IPS-18a (cell line): ENCODE data around the gene TAS2R38.

Source experiments
- H3K27ac ChIP-seq: one replicate; pipeline ENCODE4 v1.5.1; 2013; ENCODE audit warnings: low read length
- H3K27me3 ChIP-seq: one replicate; pipeline ENCODE4 v1.6.1; 2013; ENCODE audit warnings: mild to moderate bottlenecking, low read length; ENCODE audit not compliant: control insufficient read depth, insufficient read depth
- H3K36me3 ChIP-seq: one replicate; pipeline ENCODE4 v1.6.1; 2013; ENCODE audit warnings: low read depth, low read length; ENCODE audit not compliant: control insufficient read depth
- H3K4me1 ChIP-seq: one replicate; pipeline ENCODE4 v1.6.1; 2013; ENCODE audit warnings: low read depth, low read length; ENCODE audit not compliant: control insufficient read depth
- H3K4me3 ChIP-seq: one replicate; pipeline ENCODE4 v1.5.1; 2013; ENCODE audit warnings: low read length
- H3K9ac ChIP-seq: one replicate; pipeline ENCODE4 v1.6.1; 2013; ENCODE audit warnings: mild to moderate bottlenecking, low read length, moderate library complexity
- H3K9me3 ChIP-seq: one replicate; pipeline ENCODE4 v1.6.1; 2013; ENCODE audit warnings: low read depth, low read length; ENCODE audit not compliant: control insufficient read depth

Gene TAS2R38

GRCh38 chr7:141944811-141945210 lies 28.8 kb downstream of the TAS2R38 start:
- Histone ChIP-seq H3K27me3 (no peaks in the 10 kb centered on the region), H3K4me1 (no peaks in the 10 kb centered on the region), H3K9me3 (no peaks in the 10 kb centered on the region), H3K36me3 (no peaks in the 10 kb centered on the region), H3K4me3 (no peak overlapping the region), H3K27ac (no peak overlapping the region), H3K9ac (no peak overlapping the region)

DNA sequence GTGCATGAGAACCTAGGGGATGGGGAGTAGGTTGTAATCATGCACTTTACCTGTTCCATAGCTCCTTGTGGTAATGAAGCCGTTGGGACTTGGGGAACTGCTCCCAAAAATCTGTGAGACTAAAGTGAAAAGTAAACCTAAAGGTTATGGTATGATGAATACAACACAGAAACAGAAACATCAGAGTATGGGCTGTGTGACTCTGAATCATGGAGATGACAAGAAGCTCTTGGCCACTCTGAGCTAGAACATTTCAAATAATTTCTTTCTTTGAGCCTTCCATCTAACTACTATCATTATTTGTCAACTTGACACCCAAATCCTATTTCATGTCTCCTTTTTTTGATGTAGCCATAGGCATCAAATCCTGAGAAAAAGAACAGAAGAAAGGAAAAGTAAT lies 29.7 kb downstream of the TAS2R38 start:
- H3K9me3 ChIP-seq, result no peaks in the 10 kb centered on the region

GRCh38 chr7:141941075-141941474 lies 32.5 kb downstream of the TAS2R38 start:
- Histone ChIP-seq H3K27me3 (no peaks in the 10 kb centered on the region), H3K4me1 (no peaks in the 10 kb centered on the region), H3K4me3 (no peak overlapping the region), H3K27ac (no peak overlapping the region), H3K9ac (no peak overlapping the region), H3K36me3 (no peaks in the 10 kb centered on the region), H3K9me3 (no peaks in the 10 kb centered on the region)

More for the DNA sequence above, 29.7 kb downstream of the TAS2R38 start:
- Histone ChIP-seq H3K9ac (no peak overlapping the region), H3K27me3 (no peaks in the 10 kb centered on the region), H3K36me3 (no peaks in the 10 kb centered on the region), H3K4me3 (no peak overlapping the region), H3K27ac (no peak overlapping the region), H3K4me1 (no peaks in the 10 kb centered on the region)

GRCh38 chr7:141930211-141930610 lies 43.4 kb downstream of the TAS2R38 start:
- Histone ChIP-seq H3K9ac (no peak overlapping the region), H3K27ac (no peak overlapping the region), H3K36me3 (no peaks in the 10 kb centered on the region), H3K4me1 (no peaks in the 10 kb centered on the region), H3K4me3 (no peak overlapping the region), H3K27me3 (no peaks in the 10 kb centered on the region), H3K9me3 (no peaks in the 10 kb centered on the region)

- Histone ChIP-seq H3K36me3 (no peaks in the 10 kb centered on the region), H3K9me3 (no peaks in the 10 kb centered on the region), H3K27ac (no peak overlapping the region), H3K9ac (no peak overlapping the region), H3K27me3 (no peaks in the 10 kb centered on the region), H3K4me3 (no peak overlapping the region), H3K4me1 (no peaks in the 10 kb centered on the region)
These were observed 44.8 kb downstream of the TAS2R38 start for GRCh38 chr7:141928845-141929195.

DNA sequence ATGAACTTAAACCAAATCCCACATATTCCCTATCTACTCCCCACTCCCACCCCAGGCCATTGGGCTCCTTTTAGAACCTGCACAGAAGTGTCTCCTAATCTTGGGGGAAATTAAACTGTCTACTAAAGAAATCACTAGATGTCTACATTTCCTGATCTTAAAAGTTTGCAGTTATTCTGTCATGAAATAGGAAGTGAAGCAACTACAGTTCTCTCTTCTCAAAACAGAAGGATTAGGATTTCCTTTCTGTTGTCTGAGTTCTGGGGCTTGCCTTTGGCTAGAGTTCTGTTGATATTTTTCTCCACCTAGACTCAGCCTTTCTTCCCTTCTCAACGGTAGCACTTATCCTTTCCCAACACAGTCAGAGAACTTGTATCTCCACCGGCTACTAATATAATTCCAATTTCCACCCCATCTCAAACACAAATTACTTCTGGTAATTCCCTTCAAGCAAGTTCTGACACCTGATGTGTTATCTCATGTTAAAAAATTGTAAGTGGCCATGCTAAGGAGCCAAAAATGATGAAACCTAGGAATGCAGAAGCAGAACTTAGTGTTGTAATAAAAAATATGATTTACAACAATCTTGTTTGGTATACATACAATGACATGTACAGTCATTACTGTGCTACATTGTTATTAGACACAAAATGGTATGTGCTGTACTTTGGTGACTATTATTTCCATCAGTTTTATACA lies 45.3 kb downstream of the TAS2R38 start:
- H3K36me3 ChIP-seq, result no peaks in the 10 kb centered on the region
- H3K9ac ChIP-seq, result no peak overlapping the region
- no peak overlapping the region for H3K4me3 ChIP-seq
- no peaks in the 10 kb centered on the region for H3K9me3 ChIP-seq
- no peaks in the 10 kb centered on the region for H3K4me1 ChIP-seq
- no peaks in the 10 kb centered on the region for H3K27me3 ChIP-seq
- no peak overlapping the region for H3K27ac ChIP-seq
